MM.1S (cell line): ENCODE data around the gene NEGR1.

Source experiments
- EZH2 ChIP-seq: fragments of 300-600 bp; sonication (generic); optimal IDR thresholded peaks from 2 replicates; pipeline ENCODE3; 2017; ENCODE audit warnings: low read depth, mild to moderate bottlenecking, antibody characterized with exemption, low read length, mixed read lengths
- TF ChIP-seq, protein P1 (sequence below): fragments of 300-600 bp; sonication (generic); IDR thresholded peaks from 2 replicates; pipeline ENCODE4 v1.5.1; 2016; ENCODE audit warnings: antibody characterized with exemption, low read length, mixed read lengths

DNA sequence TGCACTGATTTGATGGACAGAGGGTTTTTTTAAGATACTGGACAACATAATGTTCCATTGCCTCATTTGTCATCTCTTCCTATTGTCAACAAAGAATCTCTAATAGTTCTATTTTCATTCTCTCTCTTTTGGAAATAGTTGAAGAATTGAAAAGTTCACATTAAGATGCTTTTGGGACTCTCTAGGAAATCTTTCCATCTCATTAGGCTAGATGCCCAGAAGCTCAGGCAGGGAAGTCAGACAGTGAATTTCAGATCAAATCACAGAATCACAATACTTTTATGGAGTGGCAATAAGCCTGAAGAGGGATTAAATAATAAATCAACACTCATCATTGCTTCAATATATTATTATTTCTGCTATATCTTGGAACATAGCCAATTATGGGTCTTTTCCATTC is 29.2 kb downstream of the NEGR1 start:
- TF ChIP-seq, protein P1, sequence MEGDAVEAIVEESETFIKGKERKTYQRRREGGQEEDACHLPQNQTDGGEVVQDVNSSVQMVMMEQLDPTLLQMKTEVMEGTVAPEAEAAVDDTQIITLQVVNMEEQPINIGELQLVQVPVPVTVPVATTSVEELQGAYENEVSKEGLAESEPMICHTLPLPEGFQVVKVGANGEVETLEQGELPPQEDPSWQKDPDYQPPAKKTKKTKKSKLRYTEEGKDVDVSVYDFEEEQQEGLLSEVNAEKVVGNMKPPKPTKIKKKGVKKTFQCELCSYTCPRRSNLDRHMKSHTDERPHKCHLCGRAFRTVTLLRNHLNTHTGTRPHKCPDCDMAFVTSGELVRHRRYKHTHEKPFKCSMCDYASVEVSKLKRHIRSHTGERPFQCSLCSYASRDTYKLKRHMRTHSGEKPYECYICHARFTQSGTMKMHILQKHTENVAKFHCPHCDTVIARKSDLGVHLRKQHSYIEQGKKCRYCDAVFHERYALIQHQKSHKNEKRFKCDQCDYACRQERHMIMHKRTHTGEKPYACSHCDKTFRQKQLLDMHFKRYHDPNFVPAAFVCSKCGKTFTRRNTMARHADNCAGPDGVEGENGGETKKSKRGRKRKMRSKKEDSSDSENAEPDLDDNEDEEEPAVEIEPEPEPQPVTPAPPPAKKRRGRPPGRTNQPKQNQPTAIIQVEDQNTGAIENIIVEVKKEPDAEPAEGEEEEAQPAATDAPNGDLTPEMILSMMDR = no peak
- TF ChIP-seq EZH2 = no peak
